Measurements from ENCODE around the gene NSUN4. TPM values are rescaled to one million over a fixed set of nuclear protein-coding genes. Genes with fewer than 3 reads are reported as not detected.
A peak's percentile ranks its signal among the peaks of the same experiment; 100 is the strongest.

Gene NSUN4
- total and polyA plus RNA-seq, 2 of the 13 experiments (the other 11 are each of a cell fraction or from before 2014, with no cell fraction given), result 21.5 to 23.5 TPM

GRCh38 chr1:46303038-46303871 lies 37.4 kb upstream of the NSUN4 start, which contains the start of the genes LRRC41 and UQCRH (continued):
- TF ChIP-seq ZNF646 (CRISPR knock-in tag; IDR thresholded peaks at IDR 0.05) (no peak), ZBTB25 (CRISPR knock-in tag; IDR thresholded peaks at IDR 0.05) (0 out of 2 replicates have a peak, but pooled peaks have one; percentile 2), ZNF703 (CRISPR knock-in tag; IDR thresholded peaks at IDR 0.05; ENCODE audit: borderline replicate concordance) (no peak), SMAD3 (CRISPR knock-in tag; IDR thresholded peaks at IDR 0.05) (0 out of 2 replicates have a peak, but pooled peaks have one; percentile 9), ZEB1 (IDR thresholded peaks at IDR 0.05; ENCODE audit: insufficient replicate concordance, low read depth) (peak; percentile 29), ZNF644 (CRISPR knock-in tag; IDR thresholded peaks at IDR 0.05; ENCODE audit: low read depth) (no peak), ZNF839 (CRISPR knock-in tag; IDR thresholded peaks at IDR 0.05; ENCODE audit: borderline replicate concordance) (no peak), ZNF230 (CRISPR knock-in tag; IDR thresholded peaks at IDR 0.05) (peak; percentile 25; the same call in 1 of the 2 replicates), KDM5A (IDR thresholded peaks at IDR 0.05; ENCODE audit: borderline replicate concordance, low read length) (peak; percentile 54; the same call in 1 of the 2 replicates), ZNF101 (CRISPR knock-in tag; IDR thresholded peaks at IDR 0.05; ENCODE audit: borderline replicate concordance, low read depth) (no peak), SIX4 (CRISPR knock-in tag; IDR thresholded peaks at IDR 0.05) (0 out of 2 replicates have a peak, but pooled peaks have one; percentile 17), PAF1 (CRISPR knock-in tag; IDR thresholded peaks at IDR 0.05) (no peak), SAP130 (CRISPR knock-in tag; IDR thresholded peaks at IDR 0.05; ENCODE audit: low read depth) (peak; percentile 91), ZBTB21 (CRISPR knock-in tag; IDR thresholded peaks at IDR 0.05) (peak; percentile 7; the same call in 1 of the 2 replicates), GMEB1 (CRISPR knock-in tag; IDR thresholded peaks at IDR 0.05; ENCODE audit: borderline replicate concordance) (peak; percentile 57; the same call in 1 of the 2 replicates), ZMYM3 (CRISPR knock-in tag; IDR thresholded peaks at IDR 0.05) (no peak), ZBTB2 (CRISPR knock-in tag; IDR thresholded peaks at IDR 0.05; ENCODE audit: low read depth) (peak; percentile 69)

Measured in HepG2 (cell line).